Measurements from ENCODE around the gene BARX2.

BARX2 gene

GRCh38 chr11:129414144-129414872, 38.7 kb downstream of the BARX2 start:
- no peak for TF ChIP-seq CTCF (IDR thresholded peaks at IDR 0.05; ENCODE audit: low read length, missing control alignments)
- no peak overlapping the region for H3K4me3 ChIP-seq (replicated peaks; ENCODE audit: low read depth, low read length)
- DNase-seq (ENCODE audit: low read depth), result no peak

GRCh38 chr11:129416080-129416820, 40.6 kb downstream of the BARX2 start:
- H3K4me3 ChIP-seq (replicated peaks; ENCODE audit: low read depth, low read length), result no peak overlapping the region
- TF ChIP-seq CTCF (IDR thresholded peaks at IDR 0.05; ENCODE audit: low read length, missing control alignments), result no peak
- no peak for DNase-seq (ENCODE audit: low read depth)

- H3K4me3 ChIP-seq (replicated peaks; ENCODE audit: low read depth, low read length), result no peak overlapping the region
- no peak for TF ChIP-seq CTCF (IDR thresholded peaks at IDR 0.05; ENCODE audit: low read length, missing control alignments)
- DNase-seq (ENCODE audit: low read depth), result no peak
Measured at GRCh38 chr11:129417458-129417857, 41.8 kb downstream of the BARX2 start.

GRCh38 chr11:129418039-129418438, 42.4 kb downstream of the BARX2 start:
- DNase-seq (ENCODE audit: low read depth), result no peak
- no peak for TF ChIP-seq CTCF (IDR thresholded peaks at IDR 0.05; ENCODE audit: low read length, missing control alignments)
- H3K4me3 ChIP-seq (replicated peaks; ENCODE audit: low read depth, low read length), result no peak overlapping the region

GRCh38 chr11:129419386-129419785, 43.7 kb downstream of the BARX2 start:
- H3K4me3 ChIP-seq (replicated peaks; ENCODE audit: low read depth, low read length), result no peak overlapping the region
- DNase-seq (ENCODE audit: low read depth), result no peak
- no peak for TF ChIP-seq CTCF (IDR thresholded peaks at IDR 0.05; ENCODE audit: low read length, missing control alignments)

- no peak for DNase-seq (ENCODE audit: low read depth)
- TF ChIP-seq CTCF (IDR thresholded peaks at IDR 0.05; ENCODE audit: low read length, missing control alignments), result no peak
- no peak overlapping the region for H3K4me3 ChIP-seq (replicated peaks; ENCODE audit: low read depth, low read length)
Measured at GRCh38 chr11:129423426-129423825, 47.8 kb downstream of the BARX2 start.

All from fibroblast of pulmonary artery (primary cell).